HepG2 (cell line): Measurements from ENCODE around the gene INHBB. TPM values are rescaled to one million over a fixed set of nuclear protein-coding genes. Genes with fewer than 3 reads are reported as not detected.

ENCODE experiments used
- ATAC-seq: fragments of 200-7000 bp; cut with Tn5 transposase; 3 replicates; pipeline ENCODE4 v1.9.1; 2020; ENCODE audit warnings: mild to moderate bottlenecking, moderate library complexity
- BruUV-seq: library from RNA; stranded (reverse); fragments of 400-500 nt; replicated peaks from 2 replicates; lab custom pipeline; 2021; lab: Mats Ljungman, UMichigan
- CTCF ChIA-PET: fragments of 300-600 bp; formaldehyde crosslinking; extraction: SDS; loops from one replicate; lab custom pipeline; 2021; ENCODE audit warnings: low total read pairs, inconsistent platforms, low intra/inter-chr PET ratio; lab: Yijun Ruan, JAX
- POLR2A ChIA-PET: fragments of 350-600 bp; sonication (Branson Sonifier 250); formaldehyde crosslinking; loops from one replicate; lab custom pipeline; 2020; ENCODE audit warnings: antibody characterized with exemption, inconsistent platforms; lab: Yijun Ruan, JAX
- DNase-seq: peaks from one replicate; pipeline ENCODE4 v3.0.0-alpha.2; 2015; ENCODE audit warnings: low spot score
- FAIRE-seq: peaks from 3 replicates; lab custom pipeline; 2011; peaks lifted over from hg19 to GRCh38; lab: Jason Lieb, UNC
- H2AFZ ChIP-seq: one replicate; pipeline ENCODE4 v1.6.1; 2011; ENCODE audit warnings: low read length, inconsistent platforms
- H3K27ac ChIP-seq: fragments of 300-600 bp; 3 replicates; pipeline ENCODE4 v1.8.0; 2011; ENCODE audit warnings: mixed run types, mild to moderate bottlenecking, mixed read lengths, low read length, inconsistent platforms; ENCODE audit not compliant: insufficient read depth; ENCODE audit errors: extremely low read length
- H3K27me3 ChIP-seq, 2 experiments: fragments of 200-600 bp in 1 of 2; 2 replicates in 1 of 2; 3 replicates in 1 of 2; pipeline versions ENCODE4 v1.6.0 to v1.8.0; 2011; ENCODE audit warnings: low read length in 2 of 2, mild to moderate bottlenecking in 2 of 2, moderate library complexity in 2 of 2, inconsistent platforms in 1 of 2; ENCODE audit not compliant: insufficient read depth in 2 of 2, control insufficient read depth in 1 of 2
- H3K36me3 ChIP-seq, 2 experiments: fragments of 200-600 bp in 1 of 2; replicated peaks in 1 of 2; 2 replicates in 1 of 2; 3 replicates in 1 of 2; pipeline versions ENCODE4 v1.5.1 to v1.8.0; 2011; ENCODE audit warnings: low read length in 2 of 2, inconsistent platforms in 1 of 2; ENCODE audit not compliant: insufficient read depth in 2 of 2, control insufficient read depth in 1 of 2
- H3K4me1 ChIP-seq: 2 replicates; pipeline ENCODE4 v1.5.1; 2012; ENCODE audit warnings: low read length, inconsistent platforms; ENCODE audit not compliant: insufficient read depth
- H3K4me2 ChIP-seq: 2 replicates; pipeline ENCODE4 v1.6.0; 2011; ENCODE audit warnings: low read depth, low read length, inconsistent platforms
- H3K4me3 ChIP-seq, 3 experiments: fragments of 200-600 bp in 1 of 3; sonication (generic), shearing (Covaris generic) in 1 of 3; replicated peaks in 1 of 3; 2 replicates each; pipeline ENCODE4 v1.5.1; 2011 to 2016; ENCODE audit warnings: low read length in 3 of 3, inconsistent platforms in 2 of 3, low read depth in 2 of 3, mild to moderate bottlenecking in 2 of 3, control low read depth in 1 of 3, mixed read lengths in 1 of 3; ENCODE audit not compliant: insufficient read depth in 1 of 3
- H3K79me2 ChIP-seq: one replicate; pipeline ENCODE4 v1.6.1; 2011; ENCODE audit warnings: low read length, inconsistent platforms; ENCODE audit not compliant: insufficient read depth
- H3K9ac ChIP-seq: 2 replicates; pipeline ENCODE4 v1.6.0; 2011; ENCODE audit warnings: mild to moderate bottlenecking, low read depth, low read length, inconsistent platforms; ENCODE audit not compliant: insufficient read depth
- H3K9me3 ChIP-seq: 2 replicates; pipeline ENCODE4 v1.5.1; 2012; ENCODE audit warnings: mild to moderate bottlenecking, low read length
- H4K20me1 ChIP-seq: 2 replicates; pipeline ENCODE4 v1.6.0; 2011; ENCODE audit warnings: inconsistent platforms, mild to moderate bottlenecking, low read length, moderate library complexity; ENCODE audit not compliant: insufficient read depth
- CENPX ChIP-seq: sonication (generic); formaldehyde crosslinking; IDR thresholded peaks from 2 replicates; pipeline ENCODE4 v1.9.0; 2021; ENCODE audit warnings: mild to moderate bottlenecking, missing genetic modification reagents, moderate library complexity
- HCFC1 ChIP-seq: fragments of 150-350 bp; IDR thresholded peaks from 2 replicates; pipeline ENCODE4 v1.6.1; 2014; ENCODE audit warnings: low read depth, low read length
- HNF1A ChIP-seq, 2 experiments: sonication (generic) in 1 of 2; formaldehyde crosslinking in 1 of 2; IDR thresholded peaks; 2 replicates each; pipeline versions ENCODE4 v1.4.0 to v1.6.1; 2016 to 2020; ENCODE audit warnings: borderline replicate concordance in 1 of 2, low read depth in 1 of 2, mild to moderate bottlenecking in 1 of 2, missing genetic modification reagents in 1 of 2
- SMAD1 ChIP-seq: sonication (generic); formaldehyde crosslinking; IDR thresholded peaks from 2 replicates; pipeline ENCODE4 v1.4.0; 2020; ENCODE audit warnings: missing genetic modification reagents, low read depth, mild to moderate bottlenecking, borderline replicate concordance
- SP140L ChIP-seq: sonication (generic); formaldehyde crosslinking; IDR thresholded peaks from 2 replicates; pipeline ENCODE4 v1.4.0; 2020; ENCODE audit warnings: missing genetic modification reagents, borderline replicate concordance
- ZNF468 ChIP-seq: sonication (generic); formaldehyde crosslinking; IDR thresholded peaks from 2 replicates; pipeline ENCODE4 v1.8.0; 2022; ENCODE audit warnings: mild to moderate bottlenecking, moderate library complexity, missing genetic modification reagents
- ZSCAN25 ChIP-seq: sonication (generic); formaldehyde crosslinking; IDR thresholded peaks from 2 replicates; pipeline ENCODE4 v1.8.0; 2022; ENCODE audit warnings: mild to moderate bottlenecking, missing genetic modification reagents
- WGBS: methylation state at CpG from one replicate; pipeline ENCODE4 v1.1.6; 2017; ENCODE audit warnings: low lambda C conversion rate; 5-methylcytosine and 5-hydroxymethylcytosine counted together
- in situ Hi-C: cut with HindIII; loops from 2 replicates; pipeline ENCODE4 v1.10.0; 2017; ENCODE audit warnings: low pct_unique_long_range_greater_than_20kb; ENCODE audit not compliant: extremely low pct_ligation_motif_present
- intact Hi-C: fragments of 100-400 bp; cut with micrococcal nuclease; formaldehyde crosslinking; loops from one replicate; pipeline ENCODE4 v1.10.0; 2022; ENCODE audit not compliant: unreplicated experiment
- polyA plus RNA-seq, 8 experiments: library from polyadenylated mRNA; depleted of rRNA in 3 of 8; stranded (reverse) in 7 of 8; unstranded in 1 of 8; fragments of >200 nt; fragmentation: Illumina TruSeq in 4 of 8; extraction: Trizol in 4 of 8; gene quantifications; 2 replicates each; pipeline versions ENCODE4 v1.2.1 to v1.2.3, GENCODE V29; 2011 to 2016; ENCODE audit warnings: low read depth in 4 of 8, missing spikeins in 1 of 8, mixed read lengths in 1 of 8; ENCODE audit not compliant: insufficient read depth in 1 of 8
- total RNA-seq, 5 experiments: library from RNA; depleted of rRNA; stranded (reverse); fragments of >200 nt; fragmentation: Illumina TruSeq; extraction: Trizol; gene quantifications; 2 replicates each; pipeline ENCODE4 v1.2.3, GENCODE V29; 2016; ENCODE audit warnings: low read depth in 1 of 5

Gene INHBB
- total and polyA plus RNA-seq, 2 of the 13 experiments (the other 11 are each of a cell fraction or from before 2014, with no cell fraction given), result 0.20 to 1.7 TPM

- no peak for TF ChIP-seq HNF1A (IDR thresholded peaks at IDR 0.05; ENCODE audit: low read depth)
- no peak for TF ChIP-seq HNF1A (CRISPR knock-in tag; IDR thresholded peaks at IDR 0.05; ENCODE audit: borderline replicate concordance)
- no peak for TF ChIP-seq CENPX (CRISPR knock-in tag)
These were observed 29.9 kb upstream of the INHBB start (continued) for GRCh38 chr2:120316071-120316470.

GRCh38 chr2:120316528-120317179 is 29.3 kb upstream of the INHBB start:
- no peaks in the 10 kb centered on the region for H3K9me3 ChIP-seq
- POLR2A ChIA-PET, result no interaction called here
- FAIRE-seq, result no peak
- H3K4me1 ChIP-seq, result peaks cover 26% of the 10 kb centered on the region
- no peak for ATAC-seq
- no peak overlapping the region for H3K27ac ChIP-seq
- BruUV-seq, result no TSS peak
- H3K36me3 ChIP-seq, result no peaks in the 10 kb centered on the region
- no peaks in the 10 kb centered on the region for H3K79me2 ChIP-seq
- DNase-seq, result no peak
- H3K4me2 ChIP-seq, result no peak overlapping the region
- no peak overlapping the region for H3K9ac ChIP-seq
- 43% methylated on average over 13 of the region's 15 CpGs for WGBS
- TF ChIP-seq ZSCAN25 (CRISPR knock-in tag) (peak; percentile 93), SMAD1 (CRISPR knock-in tag) (no peak), HCFC1 (no peak), ZNF468 (no peak), SP140L (CRISPR knock-in tag) (no peak)
- no peaks in the 10 kb centered on the region for H4K20me1 ChIP-seq
- no peak overlapping the region for H2AFZ ChIP-seq
- intact Hi-C loops, result loop anchor here (10.0 kb wide), 1 partner anchor 358 kb away; no protein-coding TSS in a partner anchor
- no peak overlapping the region for H3K4me3 ChIP-seq
- in situ Hi-C loops, result loop anchor here (10.0 kb wide), 1 partner anchor 112 kb away; no protein-coding TSS in a partner anchor
- H3K27me3 ChIP-seq, result peaks cover 34 to 78% of the 10 kb centered on the region in 2 experiments; a peak in 4 of 5 replicates
- CTCF ChIA-PET, result no interaction called here
